Hepatocyte (in vitro differentiated cells): ENCODE data around the gene GNAT1.

ENCODE experiments used
- EZH2 ChIP-seq: fragments of 200-600 bp; sonication (generic); IDR thresholded peaks from 2 replicates; pipeline ENCODE4 v1.6.1; 2016; ENCODE audit warnings: antibody characterized with exemption, mild to moderate bottlenecking, borderline replicate concordance
- EZH2phosphoT487 ChIP-seq: fragments of 200-600 bp; sonication (generic); IDR thresholded peaks from one replicate; pipeline ENCODE4 v1.6.1; 2018; ENCODE audit warnings: antibody characterized with exemption, mild to moderate bottlenecking, low read depth, moderate library complexity; ENCODE audit not compliant: unreplicated experiment, severe bottlenecking
- TF ChIP-seq, protein P1 (sequence below): fragments of 200-600 bp; sonication (generic); IDR thresholded peaks from 2 replicates; pipeline ENCODE4 v1.5.1; 2016; ENCODE audit warnings: antibody characterized with exemption, mild to moderate bottlenecking; ENCODE audit not compliant: poor library complexity

DNA sequence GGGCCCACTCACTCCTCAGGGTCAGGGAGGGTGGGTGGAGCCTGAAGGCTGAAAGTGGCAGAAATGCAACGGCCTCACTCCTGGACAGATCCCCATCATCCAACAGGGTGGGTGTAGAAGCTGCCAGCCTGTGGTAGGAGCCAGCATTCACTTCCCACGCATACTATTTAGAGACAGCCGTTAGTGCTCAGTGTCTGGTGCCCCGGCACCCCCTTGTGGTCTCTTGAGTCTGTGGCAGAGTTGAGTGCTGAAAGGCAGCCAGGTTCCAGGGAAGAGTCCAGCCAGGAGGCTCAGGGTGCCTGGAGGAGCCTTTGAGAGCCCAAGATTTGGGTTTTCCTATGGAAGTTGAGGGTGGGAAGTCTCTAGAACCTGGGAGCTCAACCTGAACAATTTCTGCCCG is 2.1 kb upstream of the GNAT1 start:
- TF ChIP-seq EZH2 (no peak), EZH2phosphoT487 (no peak)
- TF ChIP-seq, protein P1, sequence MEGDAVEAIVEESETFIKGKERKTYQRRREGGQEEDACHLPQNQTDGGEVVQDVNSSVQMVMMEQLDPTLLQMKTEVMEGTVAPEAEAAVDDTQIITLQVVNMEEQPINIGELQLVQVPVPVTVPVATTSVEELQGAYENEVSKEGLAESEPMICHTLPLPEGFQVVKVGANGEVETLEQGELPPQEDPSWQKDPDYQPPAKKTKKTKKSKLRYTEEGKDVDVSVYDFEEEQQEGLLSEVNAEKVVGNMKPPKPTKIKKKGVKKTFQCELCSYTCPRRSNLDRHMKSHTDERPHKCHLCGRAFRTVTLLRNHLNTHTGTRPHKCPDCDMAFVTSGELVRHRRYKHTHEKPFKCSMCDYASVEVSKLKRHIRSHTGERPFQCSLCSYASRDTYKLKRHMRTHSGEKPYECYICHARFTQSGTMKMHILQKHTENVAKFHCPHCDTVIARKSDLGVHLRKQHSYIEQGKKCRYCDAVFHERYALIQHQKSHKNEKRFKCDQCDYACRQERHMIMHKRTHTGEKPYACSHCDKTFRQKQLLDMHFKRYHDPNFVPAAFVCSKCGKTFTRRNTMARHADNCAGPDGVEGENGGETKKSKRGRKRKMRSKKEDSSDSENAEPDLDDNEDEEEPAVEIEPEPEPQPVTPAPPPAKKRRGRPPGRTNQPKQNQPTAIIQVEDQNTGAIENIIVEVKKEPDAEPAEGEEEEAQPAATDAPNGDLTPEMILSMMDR: peak; percentile 87
